ENCODE data around the gene PACRG.

The PACRG gene

DNA sequence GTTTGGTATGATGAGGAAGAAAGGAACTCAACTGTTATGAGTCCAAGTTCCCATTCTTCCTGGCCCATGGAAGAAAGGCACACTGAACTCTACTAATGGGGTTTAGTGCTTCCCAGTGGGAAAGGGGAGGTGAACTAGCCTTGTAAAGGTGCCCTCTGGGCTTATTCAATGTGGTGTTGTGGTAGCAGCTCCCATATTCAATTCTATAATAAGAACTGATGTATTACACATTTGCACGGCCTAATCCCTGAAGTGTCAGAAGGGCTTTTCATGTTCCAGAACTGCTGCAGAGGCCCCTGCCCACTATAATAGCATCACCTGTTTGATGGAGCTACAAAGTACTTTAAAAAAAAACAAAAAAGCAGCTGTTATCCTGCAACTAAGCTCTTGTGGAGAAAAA lies 17.4 kb upstream of the PACRG start:
- DNase-seq (ENCODE audit: low read depth in 2 of 2) = no peak

DNA sequence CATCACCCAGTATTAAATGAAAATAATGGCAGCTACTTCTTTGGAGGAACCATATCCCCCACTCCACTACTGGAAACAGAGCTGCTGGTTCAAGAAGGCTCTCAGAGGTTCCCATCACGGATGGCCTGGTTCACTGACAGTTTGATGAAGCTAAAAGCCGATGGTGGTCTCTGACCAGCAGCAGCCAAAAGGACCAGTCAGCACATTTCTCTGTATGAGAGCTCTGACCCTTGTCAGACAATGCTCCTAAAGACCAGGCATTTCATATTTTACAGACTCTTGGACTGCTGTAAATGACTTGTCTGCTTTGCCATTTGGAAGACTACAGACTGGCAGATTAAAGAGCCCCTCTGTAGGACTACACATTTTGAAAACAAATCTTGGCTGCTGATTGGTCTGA lies 16.8 kb upstream of the PACRG start:
- no peak for DNase-seq (ENCODE audit: low read depth in 2 of 2)

DNA sequence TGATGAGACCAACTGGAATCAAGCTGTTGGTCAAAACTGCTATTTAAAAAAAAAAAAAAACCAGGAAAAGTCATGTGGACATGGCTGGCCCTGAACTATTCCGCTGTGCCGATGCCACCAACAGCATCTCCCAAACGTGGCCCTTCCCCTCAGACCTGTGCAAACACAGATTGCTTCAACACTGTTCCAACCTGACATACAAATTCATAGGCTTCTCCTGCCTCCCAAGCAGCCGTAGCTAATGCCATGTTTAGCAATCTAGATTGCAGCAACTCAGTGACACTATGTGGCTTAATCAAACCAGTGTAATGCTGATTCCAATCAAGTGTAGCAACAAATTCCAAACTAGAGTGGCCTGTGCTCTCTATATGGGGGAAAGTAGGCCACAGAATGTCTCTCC lies 16.4 kb upstream of the PACRG start:
- DNase-seq (ENCODE audit: low read depth in 2 of 2) = no peak

DNA sequence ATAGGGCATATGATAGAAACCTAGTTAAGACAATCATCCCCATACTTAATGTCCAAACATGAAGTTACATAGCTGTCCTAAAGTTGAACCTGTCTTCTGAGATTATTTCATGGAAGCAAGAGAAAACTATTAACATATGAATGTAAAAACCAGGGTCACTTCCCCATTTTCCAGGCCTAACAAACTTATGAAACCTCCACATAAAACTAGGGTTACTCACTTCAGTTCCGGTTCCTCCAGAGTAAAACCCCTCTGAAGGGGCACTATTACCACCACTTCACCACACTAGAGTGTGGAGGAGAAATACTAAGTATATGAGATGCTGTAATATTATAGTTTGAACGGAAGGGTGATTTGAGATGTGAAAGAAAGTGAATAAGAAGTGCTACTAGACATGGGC lies 15.1 kb upstream of the PACRG start:
- DNase-seq (ENCODE audit: low read depth in 2 of 2) = no peak

DNA sequence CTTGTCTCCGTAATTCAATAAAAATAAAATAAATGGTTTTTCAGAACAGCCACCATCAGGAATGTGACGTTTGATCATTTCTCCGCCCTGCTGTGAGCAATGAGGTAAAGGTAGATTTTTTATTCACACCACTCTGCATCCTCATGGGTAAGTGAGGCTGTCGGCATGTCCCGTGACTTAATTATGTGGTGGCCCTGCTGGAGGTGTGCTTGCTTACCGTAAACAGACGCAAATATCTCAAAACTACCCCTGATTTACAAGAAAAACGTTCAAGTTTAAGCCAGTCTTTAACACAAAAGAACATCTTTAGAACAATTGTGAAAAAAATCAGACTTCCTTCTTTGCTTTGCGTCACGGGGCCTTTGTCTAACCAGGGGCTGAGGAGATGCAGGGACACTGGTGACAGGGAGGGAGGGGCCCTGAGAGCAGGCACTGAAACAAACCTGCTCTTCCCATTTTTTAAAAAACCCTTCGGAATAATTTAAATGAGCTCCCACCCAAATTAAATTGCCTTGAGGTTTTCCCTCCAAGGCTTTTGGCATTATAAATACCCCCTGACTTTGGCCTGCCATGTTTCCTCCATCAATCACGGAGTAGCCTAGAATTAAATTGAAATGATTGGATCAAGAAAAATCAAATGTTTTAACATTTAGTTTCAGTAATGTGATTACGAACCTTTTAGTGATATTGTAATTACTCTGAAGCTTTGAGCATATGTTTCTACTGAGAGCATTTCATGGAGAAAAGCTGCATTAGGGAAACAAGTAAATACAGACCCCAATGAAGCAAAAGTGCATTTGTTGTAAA lies 13.6 kb upstream of the PACRG start:
- DNase-seq (ENCODE audit: low read depth in 2 of 2) = no peak

DNA sequence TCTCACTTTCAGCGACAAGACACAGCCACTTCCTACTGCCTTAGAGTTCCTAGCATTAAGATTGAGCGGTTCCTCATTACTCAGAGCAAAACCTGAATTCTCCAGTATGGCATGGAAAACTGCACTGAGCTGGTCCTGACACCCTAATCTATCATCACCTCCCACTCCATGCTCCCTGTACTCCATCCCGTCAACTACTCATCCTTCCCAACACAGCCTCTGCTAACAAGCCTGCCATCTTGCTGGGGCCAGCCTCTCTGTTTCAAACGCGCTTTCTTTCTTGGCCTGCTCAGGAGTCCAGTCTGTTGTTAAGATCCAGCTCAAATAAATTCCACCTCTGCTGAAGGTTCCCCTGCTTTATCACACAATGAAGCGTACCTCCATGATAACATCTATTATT lies 12.2 kb upstream of the PACRG start:
- no peak for DNase-seq (ENCODE audit: low read depth in 2 of 2)

- no peak for DNase-seq (ENCODE audit: low read depth in 2 of 2)
Observed at GRCh38 chr6:162719528-162719927, 8.2 kb upstream of the PACRG start.

GRCh38 chr6:162721404-162721687 lies 6.4 kb upstream of the PACRG start:
- DNase-seq (ENCODE audit: low read depth in 2 of 2) = no peak

DNA sequence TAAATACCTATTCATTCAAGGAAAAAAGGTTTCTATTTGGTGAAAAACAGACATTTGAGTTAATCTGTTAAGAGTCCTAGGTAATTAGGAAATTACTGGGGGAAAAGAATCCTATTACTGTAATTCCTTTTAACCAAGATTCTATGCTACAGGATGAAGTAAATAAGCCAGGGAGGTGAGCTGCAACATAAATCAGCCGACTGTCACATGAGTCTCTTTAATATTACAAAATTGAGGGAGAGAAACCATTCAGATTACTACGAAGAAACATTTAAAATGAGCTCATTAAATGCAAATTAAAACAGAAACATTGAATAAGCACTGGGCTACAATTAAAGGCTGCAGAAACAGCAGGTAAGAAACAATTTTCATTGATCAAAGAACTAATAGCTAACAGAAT lies 5.5 kb upstream of the PACRG start:
- DNase-seq (ENCODE audit: low read depth in 2 of 2) = no peak

GRCh38 chr6:162722633-162723032 lies 5.1 kb upstream of the PACRG start:
- no peak for DNase-seq (ENCODE audit: low read depth in 2 of 2)

DNA sequence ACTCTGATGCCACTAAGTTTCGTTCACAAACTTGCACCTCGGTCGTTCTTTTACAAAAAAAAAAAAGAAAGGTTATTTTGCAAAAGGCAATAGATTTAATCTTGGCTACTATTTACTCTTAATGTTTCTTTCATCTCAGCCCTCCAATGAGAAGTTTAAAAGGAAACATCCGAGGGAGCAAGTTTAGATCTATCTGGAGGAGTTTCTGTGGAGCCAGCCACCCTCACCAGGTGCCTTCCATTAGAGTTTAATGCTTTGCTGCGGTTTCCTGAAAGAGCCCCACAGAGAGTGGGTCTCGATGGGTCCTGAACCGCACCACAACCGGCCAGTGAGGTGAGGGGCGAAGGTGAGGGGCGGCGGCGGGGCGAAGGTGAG lies 840 bp upstream of the PACRG start:
- no peak for DNase-seq (ENCODE audit: low read depth in 2 of 2)

DNA sequence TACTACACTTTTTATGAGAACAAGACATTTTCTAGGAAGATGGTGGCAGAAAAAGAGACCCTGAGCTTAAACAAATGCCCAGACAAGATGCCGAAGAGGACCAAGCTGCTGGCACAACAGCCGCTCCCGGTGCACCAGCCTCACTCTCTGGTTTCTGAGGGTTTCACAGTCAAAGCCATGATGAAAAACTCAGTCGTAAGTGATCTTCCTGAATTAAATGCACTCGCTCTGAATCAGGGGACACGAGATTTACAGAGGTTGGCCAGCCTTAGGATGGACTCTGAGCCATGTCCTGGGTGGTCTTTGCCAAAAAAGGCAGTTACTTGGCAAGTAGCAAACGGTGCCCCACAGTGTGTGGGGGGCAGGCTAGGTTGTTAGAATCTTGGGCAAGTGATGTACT lies 423 bp downstream of the PACRG start:
- no peak for DNase-seq (ENCODE audit: low read depth in 2 of 2)

DNA sequence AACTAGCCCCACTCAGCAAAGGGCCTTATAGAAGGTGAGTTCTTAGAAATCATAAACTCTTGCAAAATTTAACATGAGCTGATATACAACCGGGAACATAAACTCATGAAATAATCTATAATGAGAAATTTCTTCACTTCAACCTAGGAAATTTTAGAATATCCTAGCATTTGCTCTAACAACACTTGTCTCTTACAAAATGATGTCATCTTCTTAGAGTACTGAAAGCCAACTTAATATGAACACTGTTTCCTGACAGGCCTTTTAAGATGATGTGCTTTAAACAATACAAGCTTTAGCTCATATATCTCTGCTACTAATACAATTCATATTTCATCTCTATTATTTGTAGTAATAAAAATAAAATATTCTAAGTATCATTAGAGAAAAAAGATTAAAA lies 932 bp downstream of the PACRG start:
- DNase-seq (ENCODE audit: low read depth in 2 of 2) = no peak

DNA sequence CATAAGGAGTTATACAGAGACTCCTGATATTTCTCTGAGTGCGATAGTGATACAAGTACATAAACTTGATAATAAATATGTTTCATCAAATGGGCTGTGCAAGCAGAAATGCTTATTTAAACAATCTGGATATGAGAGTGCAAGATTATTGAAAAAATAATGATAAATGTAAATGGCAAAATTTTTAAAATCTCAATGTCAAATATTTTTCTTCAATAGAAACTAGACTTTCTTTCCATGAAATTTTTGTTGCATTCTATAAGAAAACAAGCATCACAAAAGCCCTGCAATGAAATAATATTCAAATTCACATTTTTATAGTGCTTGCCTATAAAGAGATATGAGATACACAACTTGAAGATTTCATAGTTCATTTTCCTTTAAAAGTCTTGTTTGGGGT lies 2.7 kb downstream of the PACRG start:
- no peak for DNase-seq (ENCODE audit: low read depth in 2 of 2)

- DNase-seq (ENCODE audit: low read depth in 2 of 2) = no peak
Observed at GRCh38 chr6:162733489-162733888, 5.7 kb downstream of the PACRG start.

DNA sequence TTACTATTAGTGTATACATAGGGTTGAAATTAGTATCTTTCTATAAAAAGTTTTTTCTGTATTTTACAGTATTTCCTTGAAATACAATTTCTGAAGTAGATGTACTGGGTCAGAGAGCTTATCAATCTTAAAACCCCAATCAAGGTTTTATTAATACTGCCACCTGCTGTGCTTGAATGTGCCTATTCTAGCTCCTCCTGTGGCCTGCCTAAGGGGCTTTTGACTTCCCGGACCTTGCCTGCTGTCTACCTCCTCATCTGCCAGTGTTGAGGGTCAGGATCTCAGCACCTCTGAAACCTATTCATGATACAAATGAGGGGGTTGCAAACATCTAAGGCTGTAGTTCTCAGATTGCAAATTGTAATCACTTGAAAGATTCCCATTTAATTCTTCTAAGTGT lies 9.2 kb downstream of the PACRG start:
- DNase-seq (ENCODE audit: low read depth in 2 of 2) = no peak

DNA sequence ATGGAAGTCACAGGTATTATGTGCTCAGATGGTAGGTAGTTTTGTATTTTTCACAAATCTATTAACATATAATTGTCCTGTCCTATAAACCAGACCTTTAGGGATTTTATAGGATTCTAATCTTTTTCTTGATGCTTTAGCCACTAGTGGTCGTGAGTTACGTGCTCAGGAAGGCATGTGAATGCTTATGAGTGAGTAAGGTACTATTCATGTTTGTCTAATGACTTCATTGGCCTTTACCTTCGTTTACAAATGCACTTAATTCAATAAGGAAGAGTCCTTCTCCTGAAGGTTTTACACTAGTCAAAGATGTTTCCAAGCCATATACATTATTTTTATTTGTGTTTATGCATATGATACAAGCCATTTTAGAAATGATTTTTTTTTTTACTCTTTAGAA lies 23.0 kb downstream of the PACRG start:
- no peak for DNase-seq (ENCODE audit: low read depth in 2 of 2)

DNA sequence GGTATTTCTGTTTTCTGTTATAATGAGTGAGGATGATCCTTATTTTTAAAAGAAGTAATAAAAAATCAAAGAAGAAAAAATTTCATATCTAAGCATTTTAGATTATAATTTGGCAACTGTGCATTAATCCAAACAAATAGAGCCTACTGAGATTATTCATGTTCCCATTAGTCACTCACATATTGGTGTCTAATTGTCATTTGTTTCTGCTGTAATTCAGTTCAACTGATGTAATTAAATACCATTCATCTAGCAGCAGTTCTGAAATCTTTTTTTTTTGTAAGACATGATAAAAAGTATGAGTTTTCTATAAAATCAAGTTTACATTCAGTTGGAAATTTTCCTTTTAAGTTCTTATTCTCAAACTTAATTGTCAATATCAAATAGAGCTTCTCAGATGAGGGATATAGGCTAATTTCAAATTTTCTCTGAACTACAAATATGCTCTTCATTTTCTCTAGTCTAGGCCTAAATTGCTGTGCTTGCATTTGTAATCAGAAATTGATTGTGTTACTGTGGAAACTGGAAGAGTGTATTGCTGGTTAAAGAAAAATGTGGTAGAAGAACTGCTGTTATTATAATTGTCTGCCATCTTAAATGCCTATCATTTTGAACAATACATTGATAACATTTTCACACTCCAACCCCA lies 23.6 kb downstream of the PACRG start:
- no peak for DNase-seq (ENCODE audit: low read depth in 2 of 2)

DNA sequence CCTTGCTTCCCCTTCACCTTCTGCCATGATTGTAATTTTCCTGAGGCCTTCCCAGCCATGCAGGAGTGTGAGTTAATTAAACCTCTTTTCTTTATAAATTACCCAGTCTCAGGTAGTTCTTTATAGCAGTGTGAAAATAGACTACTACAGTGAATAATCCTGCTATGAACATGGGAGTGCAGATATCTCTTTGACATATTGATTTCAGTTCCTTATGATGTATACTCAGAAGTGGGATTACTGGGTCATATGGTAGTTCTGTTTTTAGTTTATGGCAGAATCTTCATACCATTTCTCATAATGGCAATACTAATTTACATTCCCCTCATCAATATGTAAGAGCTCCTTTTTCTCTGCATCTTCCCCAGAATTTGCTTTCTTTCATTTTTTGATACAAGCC lies 26.0 kb downstream of the PACRG start:
- DNase-seq (ENCODE audit: low read depth in 2 of 2) = no peak

DNA sequence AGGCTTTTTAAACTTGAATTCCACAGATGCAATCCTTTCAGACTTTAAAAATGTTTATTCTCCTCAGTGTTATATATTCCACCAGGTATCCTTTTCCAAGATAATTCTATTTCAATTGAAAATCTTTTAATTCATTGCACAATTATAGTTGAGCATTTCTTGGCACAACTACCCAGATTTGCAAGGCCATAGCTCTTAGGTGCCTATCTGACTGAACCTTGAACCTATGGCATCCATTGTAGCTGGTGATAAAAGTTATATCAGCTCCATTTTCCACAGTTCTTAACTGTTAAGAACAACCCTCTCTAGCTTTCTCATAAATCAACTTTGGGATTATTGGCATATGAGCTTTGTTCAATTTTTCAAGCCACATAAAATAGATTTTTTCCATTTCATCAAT lies 42.4 kb downstream of the PACRG start:
- DNase-seq (ENCODE audit: low read depth in 2 of 2) = no peak

DNA sequence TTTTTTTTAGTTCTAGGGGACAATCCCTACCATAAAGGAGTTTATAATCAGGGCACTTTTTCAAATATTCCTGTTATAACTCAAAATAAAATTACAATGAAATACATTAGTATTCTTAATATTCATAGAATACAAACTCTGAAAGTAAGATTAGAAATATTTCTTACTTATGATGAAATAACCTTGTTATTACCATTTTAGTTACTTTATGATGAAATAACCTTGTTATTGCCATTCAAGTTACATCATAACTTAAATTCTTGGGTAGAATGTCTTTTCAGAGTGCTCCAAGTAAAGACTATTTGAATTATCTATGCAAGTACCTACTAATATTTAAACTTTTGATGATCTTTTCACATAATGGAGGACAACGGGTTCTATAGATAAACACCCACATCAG lies 43.2 kb downstream of the PACRG start:
- DNase-seq (ENCODE audit: low read depth in 2 of 2) = no peak

- no peak for DNase-seq (ENCODE audit: low read depth in 2 of 2)
Observed at GRCh38 chr6:162772466-162772865, 44.7 kb downstream of the PACRG start.

DNA sequence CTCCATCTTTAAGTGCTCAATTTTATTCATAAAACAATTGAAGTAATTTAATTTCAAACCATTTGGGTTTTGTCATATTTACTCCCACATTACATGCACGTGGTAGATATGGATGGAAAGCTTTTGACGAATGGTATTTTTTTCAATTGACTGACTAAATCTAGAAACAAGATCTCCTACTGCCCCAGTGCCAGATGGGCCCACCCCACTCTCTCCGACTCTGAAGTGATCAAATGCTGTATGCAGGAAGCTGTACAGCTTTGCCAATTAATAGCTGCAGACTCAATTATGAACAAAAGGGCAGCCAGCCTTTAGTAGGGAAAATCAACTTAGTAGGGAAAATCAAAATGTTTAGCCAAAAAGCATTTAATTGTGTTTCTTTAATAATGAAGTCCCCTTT lies 46.2 kb downstream of the PACRG start:
- DNase-seq (ENCODE audit: low read depth in 2 of 2) = no peak

DNA sequence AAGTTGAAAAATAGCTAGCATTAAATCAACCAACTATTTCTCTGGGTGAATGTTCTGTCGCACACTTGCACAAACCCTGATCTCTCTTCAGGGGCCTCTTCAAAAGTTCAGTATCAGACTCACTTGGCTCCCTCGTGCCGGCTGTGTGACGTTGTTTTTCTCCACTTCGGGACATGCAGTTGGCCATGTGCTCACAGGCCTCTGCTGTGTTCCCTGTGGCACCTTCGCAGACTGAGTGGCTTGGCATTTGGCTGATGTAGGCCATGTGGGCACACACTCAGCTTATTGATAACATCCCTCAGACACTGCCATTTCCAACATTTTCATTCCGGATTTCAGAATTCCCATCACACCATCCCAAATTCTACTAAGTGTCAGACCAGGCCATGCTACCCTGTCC lies 49.3 kb downstream of the PACRG start:
- no peak for DNase-seq (ENCODE audit: low read depth in 2 of 2)
